ENCODE data around the gene SH3BP4.

The SH3BP4 gene

DNA sequence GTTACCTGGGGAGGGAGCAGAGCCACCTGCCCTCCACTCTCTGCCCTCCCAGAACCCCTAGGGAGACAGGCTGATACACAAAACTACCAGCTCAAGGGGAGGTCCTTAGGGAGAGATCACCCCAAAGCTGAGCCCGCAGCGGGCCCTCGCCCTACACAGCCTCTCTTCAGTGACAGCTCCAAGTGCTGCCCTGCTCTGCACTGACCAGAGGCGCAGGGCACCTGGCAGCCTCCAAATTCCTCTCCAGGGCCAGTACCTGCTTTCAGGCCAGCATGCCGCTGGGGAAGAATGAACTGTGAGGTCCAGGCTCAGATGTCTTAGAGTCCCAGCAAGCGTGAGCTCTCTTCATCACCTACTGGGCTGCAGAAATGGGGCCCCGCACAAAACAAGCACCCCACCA lies 11.3 kb upstream of the SH3BP4 start:
- Histone ChIP-seq H3K27me3 (ENCODE audit: insufficient read depth, low read length, poor library complexity) (peaks cover 19% of the 10 kb centered on the region), H3K36me3 (ENCODE audit: insufficient read depth, low read length) (no peaks in the 10 kb centered on the region), H3K4me1 (ENCODE audit: insufficient read depth, low read length) (no peaks in the 10 kb centered on the region), H3K27ac (ENCODE audit: low read length) (no peak overlapping the region), H2AFZ (ENCODE audit: low read depth, low read length) (no peak overlapping the region), H3K4me2 (ENCODE audit: insufficient read depth, low read length) (no peak overlapping the region), H3K9me3 (ENCODE audit: insufficient read depth, low read length, severe bottlenecking) (no peaks in the 10 kb centered on the region), H3K9ac (ENCODE audit: low read depth, low read length) (no peak overlapping the region), H3K79me2 (ENCODE audit: insufficient read depth, low read length) (no peaks in the 10 kb centered on the region), H4K20me1 (ENCODE audit: insufficient read depth, low read length) (no peaks in the 10 kb centered on the region), H3K4me3 (ENCODE audit: low read depth in 1 of 2, low read length in 2 of 2) (no peak overlapping the region)
- TF ChIP-seq EZH2 (IDR thresholded peaks at IDR 0.05; ENCODE audit: borderline replicate concordance, low read depth, low read length, severe bottlenecking) = no peak
- TF ChIP-seq, protein P1, sequence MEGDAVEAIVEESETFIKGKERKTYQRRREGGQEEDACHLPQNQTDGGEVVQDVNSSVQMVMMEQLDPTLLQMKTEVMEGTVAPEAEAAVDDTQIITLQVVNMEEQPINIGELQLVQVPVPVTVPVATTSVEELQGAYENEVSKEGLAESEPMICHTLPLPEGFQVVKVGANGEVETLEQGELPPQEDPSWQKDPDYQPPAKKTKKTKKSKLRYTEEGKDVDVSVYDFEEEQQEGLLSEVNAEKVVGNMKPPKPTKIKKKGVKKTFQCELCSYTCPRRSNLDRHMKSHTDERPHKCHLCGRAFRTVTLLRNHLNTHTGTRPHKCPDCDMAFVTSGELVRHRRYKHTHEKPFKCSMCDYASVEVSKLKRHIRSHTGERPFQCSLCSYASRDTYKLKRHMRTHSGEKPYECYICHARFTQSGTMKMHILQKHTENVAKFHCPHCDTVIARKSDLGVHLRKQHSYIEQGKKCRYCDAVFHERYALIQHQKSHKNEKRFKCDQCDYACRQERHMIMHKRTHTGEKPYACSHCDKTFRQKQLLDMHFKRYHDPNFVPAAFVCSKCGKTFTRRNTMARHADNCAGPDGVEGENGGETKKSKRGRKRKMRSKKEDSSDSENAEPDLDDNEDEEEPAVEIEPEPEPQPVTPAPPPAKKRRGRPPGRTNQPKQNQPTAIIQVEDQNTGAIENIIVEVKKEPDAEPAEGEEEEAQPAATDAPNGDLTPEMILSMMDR (IDR thresholded peaks at IDR 0.05; ENCODE audit: borderline replicate concordance, extremely low read depth, low read length, poor library complexity, severe bottlenecking) = no peak
- DNase-seq (no peak), ATAC-seq (ENCODE audit: insufficient read depth, low read depth) (no peak)

DNA sequence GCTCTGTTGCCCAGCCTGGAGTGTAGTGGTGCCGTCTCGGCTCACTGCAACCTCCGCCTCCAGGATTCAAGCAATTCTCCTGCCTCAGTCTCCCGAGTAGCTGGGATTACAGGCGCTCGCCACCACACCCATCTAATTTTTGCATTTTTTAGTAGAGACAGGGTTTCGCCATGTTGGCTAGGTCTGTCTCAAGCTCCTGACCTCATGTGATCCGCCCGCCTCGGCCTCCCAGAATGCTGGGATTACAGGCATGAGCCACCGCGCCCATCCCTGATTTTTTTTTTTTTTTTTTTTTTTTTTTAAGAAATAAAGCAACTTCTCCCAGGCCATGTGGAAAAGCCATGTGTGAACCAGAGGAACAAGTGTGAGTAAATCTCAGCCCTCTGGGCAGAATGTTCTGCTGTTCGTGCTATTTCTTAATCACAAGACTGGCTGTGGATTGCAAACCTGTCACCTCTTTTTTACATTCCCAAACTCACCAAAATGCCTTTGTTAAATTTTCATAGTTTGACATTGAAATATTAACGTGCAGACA lies 6.4 kb upstream of the SH3BP4 start:
- no peak for DNase-seq
- H3K4me3 ChIP-seq (ENCODE audit: low read depth in 1 of 2, low read length in 2 of 2) = no peak overlapping the region
- H2AFZ ChIP-seq (ENCODE audit: low read depth, low read length) = no peak overlapping the region
- H3K9ac ChIP-seq (ENCODE audit: low read depth, low read length) = no peak overlapping the region
- H3K9me3 ChIP-seq (ENCODE audit: insufficient read depth, low read length, severe bottlenecking) = no peaks in the 10 kb centered on the region
- H3K4me1 ChIP-seq (ENCODE audit: insufficient read depth, low read length) = no peaks in the 10 kb centered on the region
- no peaks in the 10 kb centered on the region for H4K20me1 ChIP-seq (ENCODE audit: insufficient read depth, low read length)
- H3K79me2 ChIP-seq (ENCODE audit: insufficient read depth, low read length) = no peaks in the 10 kb centered on the region
- H3K36me3 ChIP-seq (ENCODE audit: insufficient read depth, low read length) = no peaks in the 10 kb centered on the region
- no peak overlapping the region for H3K4me2 ChIP-seq (ENCODE audit: insufficient read depth, low read length)
- H3K27ac ChIP-seq (ENCODE audit: low read length) = no peak overlapping the region
- peaks cover 6% of the 10 kb centered on the region for H3K27me3 ChIP-seq (ENCODE audit: insufficient read depth, low read length, poor library complexity)
- TF ChIP-seq EZH2 (IDR thresholded peaks at IDR 0.05; ENCODE audit: borderline replicate concordance, low read depth, low read length, severe bottlenecking) = no peak
- TF ChIP-seq, protein P1 (IDR thresholded peaks at IDR 0.05; ENCODE audit: borderline replicate concordance, extremely low read depth, low read length, poor library complexity, severe bottlenecking) = no peak
- ATAC-seq (ENCODE audit: insufficient read depth, low read depth) = no peak

- ATAC-seq (ENCODE audit: insufficient read depth, low read depth) (no peak), DNase-seq (no peak)
- H3K9ac ChIP-seq (ENCODE audit: low read depth, low read length) = no peak overlapping the region
- no peaks in the 10 kb centered on the region for H4K20me1 ChIP-seq (ENCODE audit: insufficient read depth, low read length)
- H3K27ac ChIP-seq (ENCODE audit: low read length) = no peak overlapping the region
- no peak overlapping the region for H2AFZ ChIP-seq (ENCODE audit: low read depth, low read length)
- no peaks in the 10 kb centered on the region for H3K4me1 ChIP-seq (ENCODE audit: insufficient read depth, low read length)
- no peaks in the 10 kb centered on the region for H3K9me3 ChIP-seq (ENCODE audit: insufficient read depth, low read length, severe bottlenecking)
- H3K4me2 ChIP-seq (ENCODE audit: insufficient read depth, low read length) = no peak overlapping the region
- H3K79me2 ChIP-seq (ENCODE audit: insufficient read depth, low read length) = no peaks in the 10 kb centered on the region
- TF ChIP-seq, protein P1 (IDR thresholded peaks at IDR 0.05; ENCODE audit: borderline replicate concordance, extremely low read depth, low read length, poor library complexity, severe bottlenecking) = no peak
- no peak for TF ChIP-seq EZH2 (IDR thresholded peaks at IDR 0.05; ENCODE audit: borderline replicate concordance, low read depth, low read length, severe bottlenecking)
- no peaks in the 10 kb centered on the region for H3K36me3 ChIP-seq (ENCODE audit: insufficient read depth, low read length)
- H3K27me3 ChIP-seq (ENCODE audit: insufficient read depth, low read length, poor library complexity) = peaks cover 6% of the 10 kb centered on the region
- H3K4me3 ChIP-seq (ENCODE audit: low read depth in 1 of 2, low read length in 2 of 2) = no peak overlapping the region
These were observed 4.3 kb upstream of the SH3BP4 start for GRCh38 chr2:234947556-234947955.

Measured in DND-41 (cell line).